Tibial artery (tissue), 4 donors: ENCODE results near the gene HYKK.
A peak's percentile ranks its signal among the peaks of the same experiment; 100 is the strongest.

Source experiments
- DNase-seq, 2 donors: peaks; one replicate each; pipeline ENCODE4 v3.0.0-alpha.2; 2019
- H3K27ac ChIP-seq, 2 donors: fragments of 200-600 bp; sonication (generic) in 1 of 2; 1 replicate in 1 of 2; 2 replicates in 1 of 2; pipeline ENCODE4 v1.5.1; 2018 to 2019; ENCODE audit warnings: mild to moderate bottlenecking in 1 of 2
- H3K27me3 ChIP-seq, 2 donors: fragments of 200-600 bp; sonication (generic) in 1 of 2; one replicate each; pipeline versions ENCODE4 v1.5.1 to v1.6.0; 2016 to 2019
- H3K36me3 ChIP-seq, 3 donors: fragments of 200-600 bp; sonication (generic) in 2 of 3; one replicate each; pipeline ENCODE4 v1.5.1; 2016 to 2019; ENCODE audit warnings: mild to moderate bottlenecking in 2 of 3
- H3K4me1 ChIP-seq, 4 donors: fragments of 200-600 bp; sonication (generic) in 2 of 4; 1 replicate in 3 of 4; 2 replicates in 1 of 4; pipeline ENCODE4 v1.5.1; 2016 to 2019
- H3K4me3 ChIP-seq, 2 donors: fragments of 200-600 bp; sonication (generic) in 1 of 2; 1 replicate in 1 of 2; 2 replicates in 1 of 2; pipeline ENCODE4 v1.5.1; 2018 to 2019; ENCODE audit warnings: mild to moderate bottlenecking in 2 of 2
- H3K9me3 ChIP-seq, 3 donors: fragments of 200-600 bp; sonication (generic) in 1 of 3; one replicate each; pipeline ENCODE4 v1.5.1; 2016 to 2019
- intact Hi-C: fragments of 100-400 bp; cut with DNase I; formaldehyde crosslinking; loops from one replicate; pipeline ENCODE4 v1.15.0; 2023; ENCODE audit warnings: low total_unique reads
- TF ChIP-seq, protein P1 (sequence below), 2 experiments: fragments of 200-600 bp in 1 of 2; fragments of 450-650 bp in 1 of 2; IDR thresholded peaks; one replicate each; pipeline ENCODE4 v1.5.1; 2017 to 2019; ENCODE audit warnings: antibody characterized with exemption in 2 of 2, mild to moderate bottlenecking in 1 of 2, moderate library complexity in 1 of 2

HYKK gene, protein sequence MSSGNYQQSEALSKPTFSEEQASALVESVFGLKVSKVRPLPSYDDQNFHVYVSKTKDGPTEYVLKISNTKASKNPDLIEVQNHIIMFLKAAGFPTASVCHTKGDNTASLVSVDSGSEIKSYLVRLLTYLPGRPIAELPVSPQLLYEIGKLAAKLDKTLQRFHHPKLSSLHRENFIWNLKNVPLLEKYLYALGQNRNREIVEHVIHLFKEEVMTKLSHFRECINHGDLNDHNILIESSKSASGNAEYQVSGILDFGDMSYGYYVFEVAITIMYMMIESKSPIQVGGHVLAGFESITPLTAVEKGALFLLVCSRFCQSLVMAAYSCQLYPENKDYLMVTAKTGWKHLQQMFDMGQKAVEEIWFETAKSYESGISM

DNA sequence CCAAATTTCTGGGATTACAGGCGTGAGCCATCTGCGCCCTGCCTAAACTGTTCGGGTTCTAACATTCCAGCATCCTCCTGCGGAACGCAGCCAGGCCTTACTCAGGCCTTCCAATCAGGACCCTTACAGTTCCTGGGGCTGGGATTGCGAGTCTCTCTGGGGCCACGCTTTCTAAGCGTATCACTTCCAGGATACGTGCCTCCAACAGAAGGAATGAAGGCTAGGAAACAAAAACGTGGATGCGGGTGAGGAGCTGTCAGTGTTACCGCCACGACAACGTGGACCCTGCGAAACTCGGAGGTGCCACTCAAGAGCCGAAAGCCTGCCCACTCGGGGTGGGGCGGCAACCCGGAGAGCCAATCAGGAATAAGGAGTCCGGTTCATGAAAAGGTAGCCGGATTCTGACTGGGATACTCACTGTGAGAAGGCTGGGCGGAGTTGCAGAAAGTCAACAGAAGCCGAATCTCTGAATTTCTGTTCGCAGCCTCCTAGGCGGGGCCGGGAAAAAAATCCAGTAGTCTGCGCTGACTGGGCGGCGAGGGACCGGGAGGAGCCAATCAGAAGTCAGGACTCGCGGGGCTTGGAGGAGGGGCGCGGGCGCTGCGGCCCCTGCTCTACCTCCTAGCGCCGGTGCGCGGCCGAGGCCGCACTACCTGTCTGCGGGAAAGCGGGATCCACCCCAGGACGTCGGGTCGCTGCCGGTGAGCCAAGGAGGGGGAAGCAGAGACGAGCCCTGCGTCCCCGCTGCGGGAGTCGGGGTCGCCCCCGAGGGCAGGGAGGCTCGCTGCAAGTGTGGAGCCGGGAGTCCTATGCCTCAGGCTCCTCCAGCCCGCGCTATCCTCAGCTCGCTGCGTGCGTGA lies at the start of gene HYKK:
Gene HYKK (plus strand): TSS at position 607 of the 860 bp plus-strand sequence. CDS start 5,512 bp downstream, outside the sequence.
- DNase-seq, result peak; percentile 94 to 97
- peak within 1 kb of the TSS; percentile 66 to 76 for H3K27ac ChIP-seq
- no peaks in the 10 kb centered on the region for H3K36me3 ChIP-seq
- TF ChIP-seq, protein P1, sequence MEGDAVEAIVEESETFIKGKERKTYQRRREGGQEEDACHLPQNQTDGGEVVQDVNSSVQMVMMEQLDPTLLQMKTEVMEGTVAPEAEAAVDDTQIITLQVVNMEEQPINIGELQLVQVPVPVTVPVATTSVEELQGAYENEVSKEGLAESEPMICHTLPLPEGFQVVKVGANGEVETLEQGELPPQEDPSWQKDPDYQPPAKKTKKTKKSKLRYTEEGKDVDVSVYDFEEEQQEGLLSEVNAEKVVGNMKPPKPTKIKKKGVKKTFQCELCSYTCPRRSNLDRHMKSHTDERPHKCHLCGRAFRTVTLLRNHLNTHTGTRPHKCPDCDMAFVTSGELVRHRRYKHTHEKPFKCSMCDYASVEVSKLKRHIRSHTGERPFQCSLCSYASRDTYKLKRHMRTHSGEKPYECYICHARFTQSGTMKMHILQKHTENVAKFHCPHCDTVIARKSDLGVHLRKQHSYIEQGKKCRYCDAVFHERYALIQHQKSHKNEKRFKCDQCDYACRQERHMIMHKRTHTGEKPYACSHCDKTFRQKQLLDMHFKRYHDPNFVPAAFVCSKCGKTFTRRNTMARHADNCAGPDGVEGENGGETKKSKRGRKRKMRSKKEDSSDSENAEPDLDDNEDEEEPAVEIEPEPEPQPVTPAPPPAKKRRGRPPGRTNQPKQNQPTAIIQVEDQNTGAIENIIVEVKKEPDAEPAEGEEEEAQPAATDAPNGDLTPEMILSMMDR (IDR thresholded peaks at IDR 0.05), result peak; percentile 9 to 18
- intact Hi-C loops, result no loop called here
- H3K9me3 ChIP-seq, result no peaks in the 10 kb centered on the region
- peak within 1 kb of the TSS; percentile 65 to 76 for H3K4me3 ChIP-seq
- H3K4me1 ChIP-seq, result peaks cover 0 to 9% (median 6%) of the 10 kb centered on the region in 4 donors
- no peaks in the 10 kb centered on the region for H3K27me3 ChIP-seq

DNA sequence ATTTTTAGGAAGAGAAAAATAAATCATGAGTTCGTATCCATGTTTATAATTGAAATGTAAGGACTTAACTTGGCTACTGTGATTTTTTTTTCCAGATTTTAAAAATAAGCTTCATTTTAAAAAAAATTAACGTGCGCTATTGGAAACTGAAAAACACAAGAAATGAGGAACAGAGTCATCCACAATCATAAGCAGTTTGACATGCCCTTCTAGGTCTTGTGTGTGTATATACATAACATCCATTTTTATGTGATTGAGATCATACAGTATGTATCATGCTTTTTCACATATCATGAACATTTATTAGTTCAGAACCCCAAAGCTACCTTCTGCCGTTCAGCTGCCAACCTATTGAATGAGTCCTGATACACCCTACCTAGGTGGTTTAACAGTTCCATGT lies 46.6 kb upstream of the HYKK start:
- TF ChIP-seq, protein P1 (IDR thresholded peaks at IDR 0.05), result no peak
- Histone ChIP-seq H3K27ac (no peak overlapping the region), H3K4me1 (peaks cover 0 to 25% (median 9%) of the 10 kb centered on the region in 4 donors), H3K36me3 (peaks cover 0 to 24% (median 21%) of the 10 kb centered on the region in 3 donors), H3K4me3 (no peak overlapping the region), H3K27me3 (no peaks in the 10 kb centered on the region), H3K9me3 (no peaks in the 10 kb centered on the region)
- DNase-seq, result no peak
- intact Hi-C loops, result no loop called here

DNA sequence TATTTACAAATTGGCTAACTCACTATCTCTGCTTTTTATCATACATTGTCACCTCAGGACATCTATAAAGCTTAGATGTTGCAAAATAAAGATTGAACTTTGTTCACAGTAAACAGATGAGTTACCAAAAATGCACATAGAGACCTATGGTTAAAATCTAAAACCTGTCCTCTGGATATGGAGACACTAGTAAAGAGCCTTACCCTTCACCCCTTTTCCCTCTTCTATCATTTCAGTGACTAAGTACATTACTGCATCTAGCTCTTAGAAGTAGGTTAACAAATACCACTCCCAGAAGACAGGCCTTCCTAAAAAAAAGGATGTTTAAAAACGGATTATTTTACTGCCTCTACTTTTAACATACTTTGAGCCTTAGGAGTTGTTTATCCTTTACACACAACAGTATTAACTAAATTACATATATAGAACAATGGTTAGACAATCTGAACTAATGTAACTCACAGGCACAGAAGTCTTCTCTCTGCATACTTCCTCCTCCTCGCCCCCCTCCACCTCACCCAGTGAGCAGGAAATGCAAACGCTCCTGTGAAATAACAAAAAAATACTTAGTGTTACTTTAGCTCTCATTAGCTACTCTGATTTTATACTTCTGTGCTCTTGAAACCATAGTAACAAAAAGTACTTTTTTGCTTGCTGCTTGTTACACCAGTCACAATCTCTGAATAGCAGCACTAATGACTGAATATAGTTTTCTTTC lies 46.0 kb upstream of the HYKK start:
- no peaks in the 10 kb centered on the region for H3K9me3 ChIP-seq
- TF ChIP-seq, protein P1 (IDR thresholded peaks at IDR 0.05), result no peak

DNA sequence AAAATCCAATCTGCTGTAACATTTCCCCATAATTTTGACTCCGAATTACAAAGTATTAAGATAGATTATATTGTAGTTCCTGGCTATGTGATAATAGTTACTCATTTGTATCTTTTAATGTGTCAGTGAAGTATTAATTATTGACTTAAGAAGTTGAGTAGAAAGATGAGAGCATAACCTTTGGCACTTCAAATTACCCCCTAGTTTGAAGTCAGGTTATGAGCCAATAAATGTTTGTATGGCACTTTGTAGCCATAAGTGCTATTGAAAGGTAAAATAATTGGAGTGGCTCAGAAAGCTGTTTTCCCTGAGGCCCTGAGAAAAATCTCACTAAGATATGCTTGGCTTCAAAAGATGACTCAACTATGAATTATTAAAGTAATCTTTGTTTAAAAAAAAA lies 38.3 kb upstream of the HYKK start:
- no peaks in the 10 kb centered on the region for H3K27me3 ChIP-seq
- DNase-seq, result no peak
- peaks cover 66 to 81% (median 74%) of the 10 kb centered on the region in 3 donors for H3K36me3 ChIP-seq
- peaks cover 0 to 7% (median 0%) of the 10 kb centered on the region in 4 donors for H3K4me1 ChIP-seq
- intact Hi-C loops, result no loop called here
- H3K9me3 ChIP-seq, result no peaks in the 10 kb centered on the region
- H3K4me3 ChIP-seq, result no peak overlapping the region
- TF ChIP-seq, protein P1 (IDR thresholded peaks at IDR 0.05), result no peak
- H3K27ac ChIP-seq, result no peak overlapping the region

More for the DNA sequence above, 46.0 kb upstream of the HYKK start:
- DNase-seq, result no peak
- H3K4me1 ChIP-seq, result peaks cover 0 to 19% (median 4%) of the 10 kb centered on the region in 4 donors
- intact Hi-C loops, result no loop called here
- H3K27ac ChIP-seq, result no peak overlapping the region
- no peaks in the 10 kb centered on the region for H3K27me3 ChIP-seq
- no peak overlapping the region for H3K4me3 ChIP-seq
- peaks cover 5 to 25% (median 24%) of the 10 kb centered on the region in 3 donors for H3K36me3 ChIP-seq

DNA sequence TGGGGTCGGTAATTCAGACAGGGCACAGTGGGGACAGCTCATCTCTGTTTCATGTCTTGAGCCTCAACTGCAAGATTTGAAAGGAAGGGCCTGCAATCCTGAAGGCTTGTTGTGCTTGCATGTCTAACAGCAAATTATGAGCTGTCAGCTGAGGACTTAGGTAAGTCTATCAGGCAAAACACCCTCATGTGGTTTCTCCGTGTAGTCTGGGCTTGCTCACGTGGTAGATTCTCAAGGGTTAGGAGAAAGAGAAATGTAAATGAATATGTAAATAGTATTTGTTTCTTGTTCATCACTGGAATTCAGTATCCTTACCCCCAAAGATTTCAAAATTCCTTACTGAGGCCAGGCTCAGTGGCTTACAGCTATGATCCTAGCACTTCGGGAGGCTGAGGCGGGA lies 30.1 kb upstream of the HYKK start:
- Histone ChIP-seq H3K36me3 (peaks cover 73 to 77% (median 73%) of the 10 kb centered on the region in 3 donors), H3K27me3 (no peaks in the 10 kb centered on the region), H3K9me3 (no peaks in the 10 kb centered on the region), H3K27ac (no peak overlapping the region), H3K4me1 (no peaks in the 10 kb centered on the region), H3K4me3 (no peak overlapping the region)
- intact Hi-C loops, result no loop called here
- DNase-seq, result no peak
- TF ChIP-seq, protein P1 (IDR thresholded peaks at IDR 0.05), result no peak
